GM21390 (cell line): ENCODE data around the gene ZNF519.
"Not testable (repeated sequence)": the region's sequence is repeated elsewhere in the genome, so short reads cannot be mapped to it uniquely, and the experiment has no call there.

Source experiments
- ATAC-seq: cut with Tn5 transposase; IDR thresholded peaks from one replicate; pipeline ENCODE4 v1.9.1; 2021; ENCODE audit not compliant: unreplicated experiment

ZNF519 gene

DNA sequence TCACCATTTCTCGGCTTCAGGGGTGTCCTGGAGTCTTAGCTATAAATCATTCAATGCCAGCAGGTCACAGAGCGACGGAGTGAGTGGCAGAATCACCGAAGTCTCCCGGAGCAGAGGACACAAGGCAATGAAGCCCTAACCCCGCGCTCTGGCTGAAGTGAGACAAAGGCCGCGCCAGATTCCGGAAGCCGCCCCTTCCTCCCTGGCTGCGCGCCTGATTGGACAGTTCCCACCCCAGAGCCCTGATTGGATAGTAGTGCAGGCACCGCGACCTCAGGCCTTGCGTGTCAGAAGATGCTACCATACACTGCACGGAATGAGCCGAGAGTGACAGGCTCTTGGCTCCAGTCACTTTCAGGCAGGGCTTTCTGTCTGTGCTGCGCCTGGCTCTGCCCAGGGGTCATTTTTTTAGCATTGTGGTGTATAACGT is at the start of gene ZNF519:
Gene ZNF519, minus strand, starts transcription at position 165 of the 430 bp plus-strand sequence. Its CDS starts 158 bp downstream, at position 7.
- peak; percentile 100 for ATAC-seq

GRCh38 chr18:14179306-14179705 is 47.1 kb upstream of the ZNF519 start:
- no peak for ATAC-seq

DNA sequence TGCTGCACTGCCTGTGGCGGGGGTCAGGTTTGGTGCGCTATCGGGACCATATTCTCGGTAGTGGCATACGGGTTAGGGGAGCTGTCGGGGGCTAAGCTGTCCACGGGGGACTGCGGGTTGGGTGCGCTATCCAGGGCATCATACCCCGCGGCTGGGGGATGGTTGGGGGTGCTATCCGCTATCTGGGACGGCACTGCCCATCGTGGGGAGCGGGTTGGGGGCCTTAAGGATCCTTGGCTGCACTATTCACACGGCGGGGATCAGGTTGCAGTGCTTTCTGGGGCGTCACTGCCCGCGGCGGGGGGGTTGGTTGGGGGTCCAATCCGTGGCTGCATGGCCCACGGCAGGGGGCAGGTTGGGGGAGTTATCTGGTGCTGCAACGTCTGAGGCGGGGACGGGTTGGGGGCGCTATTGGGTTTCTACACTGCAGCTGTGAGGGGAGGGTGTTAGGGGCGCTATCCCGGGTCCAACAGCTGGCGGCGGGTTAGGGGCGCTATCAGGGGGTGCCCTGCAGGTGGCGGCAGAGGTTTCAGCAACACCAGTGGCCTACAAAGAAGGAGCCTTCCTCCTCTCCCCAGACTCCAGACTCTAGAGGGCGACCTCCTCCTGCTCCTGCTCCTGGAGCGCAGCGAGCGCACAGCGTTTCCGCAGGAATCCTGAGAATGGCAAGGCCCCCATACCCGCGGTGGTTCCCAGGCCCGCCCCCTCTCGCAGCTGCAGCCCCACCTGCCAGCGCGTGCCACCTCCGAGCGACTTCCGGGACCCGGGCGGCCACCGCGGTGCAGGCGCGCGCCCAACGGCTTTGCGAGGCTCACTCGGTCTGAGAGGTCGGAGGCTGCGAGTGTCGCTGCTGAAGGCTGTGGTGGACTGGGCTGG is 46.3 kb upstream of the ZNF519 start:
- ATAC-seq: peak; percentile 86

DNA sequence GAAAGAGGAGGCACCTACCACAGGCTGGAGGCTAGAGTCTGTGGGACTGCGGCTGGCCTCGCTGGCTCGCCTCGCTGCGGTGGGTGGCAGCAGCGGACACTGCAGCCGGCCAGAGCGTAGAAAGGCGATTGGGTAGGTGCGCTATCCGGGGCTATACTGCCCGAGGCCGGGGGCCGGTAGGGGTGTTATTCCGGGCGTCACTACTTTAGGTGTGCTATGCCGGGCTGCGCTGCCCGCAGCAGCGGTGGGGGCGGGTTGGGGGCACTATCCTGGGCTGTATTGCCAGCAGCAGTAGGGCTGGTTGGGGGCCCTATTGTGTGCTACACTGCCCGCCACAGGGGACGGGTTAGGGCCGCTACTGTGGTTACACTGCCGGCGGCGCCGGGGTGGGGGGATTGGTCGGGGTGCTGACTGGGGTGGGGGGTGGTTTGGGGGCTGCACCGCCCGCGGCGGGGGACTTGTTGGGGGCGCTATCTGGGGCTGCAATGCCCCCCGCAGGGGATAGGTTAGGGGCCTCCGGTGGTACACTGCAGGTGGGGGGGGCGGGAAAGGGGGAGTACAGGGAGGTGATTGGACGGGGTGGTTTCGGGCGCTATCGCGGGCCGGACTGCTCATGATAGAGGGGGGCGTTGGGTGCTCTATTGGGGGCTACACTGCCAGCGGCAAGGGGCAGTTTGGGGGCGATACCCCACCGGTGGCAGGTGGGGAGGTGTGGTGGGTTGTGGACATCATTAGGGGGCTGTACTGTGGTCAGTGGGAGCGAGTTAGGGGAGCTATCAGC is 45.5 kb upstream of the ZNF519 start:
- not testable (repeated sequence) for ATAC-seq

DNA sequence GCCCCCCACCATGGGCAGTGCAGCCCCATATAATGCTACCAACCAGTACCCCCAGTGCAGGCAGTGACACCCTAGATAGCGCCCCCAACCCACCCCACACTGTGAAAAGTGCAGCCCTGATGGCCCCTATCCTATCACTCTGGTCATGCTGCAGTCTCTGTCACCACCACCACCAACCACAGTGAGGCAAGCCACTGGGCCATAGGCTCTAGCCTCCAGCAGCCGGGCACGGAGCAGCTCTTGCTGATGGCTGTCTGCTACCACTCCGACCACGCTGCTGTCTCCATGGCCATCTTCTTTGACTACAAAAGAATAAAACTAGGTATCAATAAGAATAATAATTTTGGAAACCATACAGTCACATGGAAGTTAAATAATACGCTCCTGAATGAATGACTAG is 43.2 kb upstream of the ZNF519 start:
- not testable (repeated sequence) for ATAC-seq

DNA sequence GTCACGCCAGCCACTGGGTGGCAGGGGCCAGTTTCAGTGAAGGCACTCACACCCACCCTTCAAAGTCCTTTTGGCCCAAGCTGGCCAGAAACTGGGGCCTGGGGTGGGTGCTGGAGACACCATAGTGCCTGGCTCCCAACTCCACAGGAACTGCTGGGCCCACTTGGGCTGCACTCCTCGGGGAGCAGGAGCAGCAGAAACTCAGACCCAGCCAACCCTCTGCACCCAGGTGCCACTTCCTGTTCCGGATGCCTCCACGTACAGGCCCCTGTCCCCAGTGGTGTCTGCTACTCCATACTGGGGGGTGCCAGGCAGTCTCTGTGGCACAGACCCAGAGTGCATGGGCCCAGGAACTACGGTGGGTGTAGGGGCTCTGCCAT is 42.5 kb upstream of the ZNF519 start:
- no peak for ATAC-seq

- not testable (repeated sequence) for ATAC-seq
Measured at GRCh38 chr18:14174002-14174705, 41.9 kb upstream of the ZNF519 start.

- not testable (repeated sequence) for ATAC-seq
Measured at GRCh38 chr18:14173116-14173951, 41.1 kb upstream of the ZNF519 start.

DNA sequence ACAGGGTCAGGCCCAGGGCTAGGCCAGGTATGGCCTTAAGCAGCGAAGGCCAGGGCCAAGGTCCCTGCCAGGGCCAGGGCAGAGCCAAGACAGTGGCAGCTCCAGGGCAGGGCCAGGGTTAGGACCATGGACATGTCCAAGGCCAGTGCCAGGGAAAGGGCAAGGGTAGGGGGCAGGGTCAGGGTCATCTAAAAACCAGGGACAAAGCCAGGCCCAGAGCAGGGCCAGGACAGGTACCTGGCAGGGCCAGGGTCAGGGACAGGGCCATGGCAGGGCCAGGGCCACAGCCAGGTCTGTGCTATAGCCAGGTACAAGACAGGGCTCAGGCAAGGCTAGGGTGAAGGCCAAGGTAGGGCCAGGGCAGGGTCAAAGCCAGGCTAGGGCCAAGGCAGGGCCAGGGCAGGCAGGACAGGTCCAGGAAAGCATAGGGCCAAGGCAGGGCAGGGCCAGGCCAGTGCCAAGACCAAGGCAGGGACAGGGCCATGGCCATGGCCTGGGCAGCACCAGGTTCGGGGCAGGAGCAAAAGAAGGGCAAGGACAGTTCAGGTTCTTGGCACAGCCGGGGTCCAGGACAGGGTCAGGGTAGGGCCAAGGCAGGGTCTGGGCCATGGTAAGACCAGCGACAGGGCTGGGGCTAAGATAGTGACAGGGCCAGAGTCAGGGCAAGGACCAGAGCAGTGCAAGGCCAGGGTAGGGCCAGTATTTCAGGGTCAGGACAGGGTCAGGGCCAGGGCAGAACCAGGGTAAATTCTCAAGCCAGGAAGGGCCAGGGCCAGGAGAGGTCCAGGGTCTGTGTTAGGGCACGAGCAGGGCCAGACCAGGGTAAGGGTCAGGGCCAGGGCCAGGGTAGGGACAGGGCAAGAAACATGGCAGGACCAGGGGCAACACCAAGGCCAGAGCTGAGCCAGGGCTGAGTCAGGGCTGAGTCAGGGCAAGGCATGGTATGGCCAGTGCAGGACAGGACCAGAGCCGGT is 40.2 kb upstream of the ZNF519 start:
- not testable (repeated sequence) for ATAC-seq

DNA sequence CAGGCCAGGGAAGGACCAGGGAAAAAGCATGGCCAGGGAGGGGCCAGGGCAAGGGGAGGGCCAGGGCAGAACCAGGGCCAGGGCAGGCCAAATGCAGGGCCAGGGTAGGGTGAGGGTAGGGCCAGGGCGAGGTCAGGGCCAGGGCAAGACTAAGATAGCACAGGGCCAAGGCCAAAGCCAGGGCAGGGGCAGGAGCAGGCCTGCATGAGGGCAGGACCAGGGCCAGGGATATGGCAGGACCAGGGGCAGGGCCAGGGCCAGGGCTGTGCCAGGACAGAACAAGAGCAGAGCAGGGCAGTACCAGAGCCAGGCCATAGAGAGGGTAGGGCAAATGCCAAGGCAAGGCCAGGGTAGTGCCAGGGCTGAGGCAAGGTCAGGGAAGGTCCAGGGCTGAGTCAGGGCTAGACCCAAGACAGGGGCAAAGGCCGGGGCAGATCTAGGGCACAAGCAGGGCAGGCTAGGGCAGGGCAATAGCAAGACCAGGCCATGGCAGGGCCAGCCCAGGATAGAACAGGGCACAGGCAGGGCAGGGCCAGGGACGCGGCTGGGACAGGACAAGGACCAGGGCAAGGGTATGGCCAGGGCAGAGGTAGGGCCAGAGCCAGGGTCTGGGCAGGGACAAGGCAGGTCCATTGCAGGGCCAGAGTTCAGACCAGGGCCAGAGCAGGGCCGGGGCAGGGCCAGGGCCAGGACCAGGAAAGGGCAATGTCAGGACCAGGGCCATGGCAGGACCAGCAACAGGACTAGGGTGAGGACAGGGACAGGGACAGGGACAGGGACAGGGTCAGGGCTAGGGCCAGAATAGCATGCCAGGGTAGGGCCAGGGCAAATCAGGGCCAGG is 39.3 kb upstream of the ZNF519 start:
- not testable (repeated sequence) for ATAC-seq

DNA sequence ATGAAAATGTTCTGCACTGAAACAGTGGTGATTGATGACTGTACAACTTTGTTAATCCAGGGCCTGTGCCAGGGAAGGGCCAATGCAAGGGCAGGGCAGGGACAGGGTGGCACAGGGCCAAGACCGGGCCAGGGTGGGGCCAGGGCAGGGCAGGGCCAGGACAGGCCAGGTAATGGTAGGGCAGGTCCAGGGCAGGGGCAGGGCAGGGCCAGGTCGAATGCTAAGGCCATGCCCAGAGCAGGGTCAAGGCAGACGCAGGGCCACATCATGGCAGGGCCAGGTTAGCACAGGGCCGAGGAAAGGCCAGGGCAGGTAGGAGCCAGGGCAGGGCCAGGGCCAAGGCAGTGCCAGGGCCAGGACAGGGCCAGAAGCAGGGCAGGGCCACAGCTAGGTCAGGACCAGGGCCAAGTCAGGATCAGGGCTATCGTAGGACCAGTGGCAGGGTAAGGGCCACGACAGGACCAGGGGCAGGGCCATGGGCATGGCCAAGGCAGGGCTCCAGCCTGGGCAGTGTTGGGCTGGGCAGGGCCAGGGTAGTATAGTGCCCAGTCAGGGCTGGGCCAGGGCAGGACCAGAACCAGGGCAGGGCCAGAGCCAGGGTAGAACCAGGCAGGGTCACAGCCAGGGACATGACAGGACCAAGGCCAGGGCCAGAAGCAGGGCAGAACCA is 38.3 kb upstream of the ZNF519 start:
- not testable (repeated sequence) for ATAC-seq

- ATAC-seq: not testable (repeated sequence)
Measured at GRCh38 chr18:14162915-14163314, 30.7 kb upstream of the ZNF519 start.

DNA sequence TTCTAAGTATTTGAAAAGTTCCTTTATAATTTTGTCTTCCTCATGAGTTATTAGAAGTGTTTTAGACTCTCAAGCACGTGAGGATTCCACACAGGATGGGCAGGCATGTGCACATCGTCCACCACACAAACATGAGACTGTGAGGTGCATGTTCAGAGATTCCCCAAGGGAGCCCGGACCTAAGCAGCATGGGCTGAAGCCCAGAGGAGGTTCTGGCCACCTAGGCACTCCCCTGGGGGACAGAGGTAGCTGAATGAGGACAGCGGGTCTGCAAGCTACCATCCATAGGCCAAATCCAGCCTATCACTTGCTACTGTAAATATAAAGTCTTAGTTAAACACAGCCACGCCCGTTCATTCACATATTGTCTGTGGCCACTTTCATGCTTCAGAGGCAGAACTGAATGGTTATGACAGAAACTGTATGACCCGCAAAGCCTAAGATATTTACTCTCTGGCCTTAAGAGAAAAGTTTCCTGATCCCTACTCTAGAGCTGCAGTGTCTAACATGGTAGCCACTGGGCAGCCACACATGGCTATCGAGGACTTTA is 19.4 kb upstream of the ZNF519 start:
- not testable (repeated sequence) for ATAC-seq

DNA sequence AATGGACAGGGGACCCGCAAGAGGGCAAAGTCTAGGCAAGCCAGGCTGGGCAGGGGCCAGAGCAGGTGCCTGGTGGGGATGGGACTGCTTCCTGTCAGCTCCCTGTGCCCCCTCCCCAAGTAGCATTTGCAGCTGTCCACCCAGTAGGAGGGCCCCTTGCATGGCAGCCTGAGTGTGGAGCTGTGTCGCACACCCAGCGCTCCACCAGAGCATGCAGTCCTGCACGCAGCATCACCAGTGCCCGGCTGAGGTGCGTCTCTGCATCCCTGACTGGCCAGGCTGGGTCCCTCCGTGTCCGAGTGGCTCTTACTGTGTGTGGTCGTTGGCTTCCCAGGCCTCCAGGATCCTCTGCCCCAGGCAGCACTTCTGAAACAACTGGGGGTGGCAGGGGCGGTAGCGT is 18.5 kb upstream of the ZNF519 start:
- ATAC-seq: not testable (repeated sequence)

GRCh38 chr18:14149916-14150420 is 17.7 kb upstream of the ZNF519 start:
- not testable (repeated sequence) for ATAC-seq

DNA sequence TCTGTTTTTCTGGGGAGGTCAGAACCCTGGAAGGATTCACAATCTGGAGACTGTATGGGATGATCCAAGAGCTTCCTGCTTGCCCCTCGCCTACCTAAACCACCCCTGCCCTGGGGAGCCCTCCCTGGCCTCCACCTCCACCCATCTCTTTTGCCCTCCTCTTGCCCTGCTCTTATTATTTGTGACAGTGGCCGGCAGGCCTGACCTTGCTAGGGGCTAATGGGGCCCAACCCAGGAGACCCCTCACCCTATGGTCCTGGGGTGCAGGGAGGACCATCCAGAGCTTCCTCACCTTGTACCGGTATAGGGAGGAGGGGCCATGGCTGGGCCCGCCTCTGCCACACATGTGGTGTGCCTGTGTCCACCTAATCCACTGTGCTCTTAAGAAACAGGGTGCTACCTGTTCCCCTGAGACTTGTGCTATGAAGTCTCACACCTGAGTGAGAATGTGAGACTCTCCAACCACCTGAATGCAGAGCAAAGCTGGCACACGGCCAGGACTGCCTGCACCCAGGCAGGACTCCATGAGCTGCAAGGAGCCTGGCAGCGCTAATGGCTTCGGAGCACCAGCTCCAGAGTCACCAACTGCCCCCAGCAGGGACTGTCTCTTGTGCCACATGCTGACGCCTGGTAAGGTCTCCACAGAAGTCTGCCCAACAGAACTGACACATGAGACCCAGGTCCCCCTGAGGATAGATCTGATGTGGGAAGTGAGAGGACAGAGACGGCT is 17.1 kb upstream of the ZNF519 start:
- not testable (repeated sequence) for ATAC-seq
